Caco-2 (cell line): ENCODE data around the gene HCK. TPM values are rescaled to one million over a fixed set of nuclear protein-coding genes. Genes with fewer than 3 reads are reported as not detected.

Experiments used
- Bru-seq: library from RNA; stranded (reverse); fragments of 400-500 nt; gene quantifications from one replicate; lab custom pipeline; 2021; lab: Mats Ljungman, UMichigan
- BruChase-seq, 2 experiments: library from RNA; stranded (reverse); fragments of 400-500 nt; gene quantifications; one replicate each; lab custom pipeline; 2021; lab: Mats Ljungman, UMichigan
- BruUV-seq: library from RNA; stranded (reverse); fragments of 400-500 nt; replicated peaks from 2 replicates; lab custom pipeline; 2021; lab: Mats Ljungman, UMichigan
- CTCF ChIA-PET: fragments of 300-600 bp; sonication (Branson Sonifier 250); formaldehyde crosslinking; loops from one replicate; lab custom pipeline; 2022; ENCODE audit warnings: antibody characterized with exemption; lab: Charles Lee
- POLR2A ChIA-PET: fragments of 300-600 bp; sonication (Branson Sonifier 250); formaldehyde crosslinking; loops from one replicate; lab custom pipeline; 2022; ENCODE audit warnings: antibody characterized with exemption; lab: Charles Lee
- DNase-seq, 2 experiments: peaks; one replicate each; pipeline versions ENCODE4 v3.0.0 to v3.0.0-alpha.2; 2020 to 2022
- H3K27me3 ChIP-seq: replicated peaks from 2 replicates; pipeline ENCODE4 v1.6.0; 2011; ENCODE audit warnings: low read length; ENCODE audit not compliant: control insufficient read depth, insufficient read depth
- H3K36me3 ChIP-seq: 2 replicates; pipeline ENCODE4 v1.5.1; 2011; ENCODE audit warnings: low read length; ENCODE audit not compliant: control insufficient read depth, insufficient read depth
- H3K4me1 ChIP-seq: fragments of 250-450 bp; sonication (Bioruptor Pico); 2 replicates; pipeline ENCODE4 v1.5.1; 2020; ENCODE audit warnings: mild to moderate bottlenecking
- H3K4me3 ChIP-seq: 2 replicates; pipeline ENCODE4 v1.5.1; 2011; ENCODE audit warnings: low read depth, mild to moderate bottlenecking, control low read depth, low read length
- H3K9me3 ChIP-seq: fragments of 250-450 bp; sonication (Bioruptor Pico); 2 replicates; pipeline ENCODE4 v1.5.1; 2020; ENCODE audit warnings: mild to moderate bottlenecking, moderate library complexity
- H3K27ac Mint-ChIP-seq: one replicate; pipeline ENCODE4 v1.8.0; 2022; ENCODE audit warnings: mixed read lengths; ENCODE audit not compliant: unreplicated experiment
- H3K27me3 Mint-ChIP-seq: one replicate; pipeline ENCODE4 v1.8.0; 2022; ENCODE audit warnings: mixed read lengths; ENCODE audit not compliant: insufficient read depth, unreplicated experiment
- H3K36me3 Mint-ChIP-seq: one replicate; pipeline ENCODE4 v1.8.0; 2022; ENCODE audit warnings: mild to moderate bottlenecking, mixed read lengths; ENCODE audit not compliant: insufficient read depth, unreplicated experiment
- H3K4me1 Mint-ChIP-seq: one replicate; pipeline ENCODE4 v1.8.0; 2022; ENCODE audit warnings: low read depth, mixed read lengths; ENCODE audit not compliant: unreplicated experiment
- H3K4me3 Mint-ChIP-seq: one replicate; pipeline ENCODE4 v1.8.0; 2022; ENCODE audit warnings: mild to moderate bottlenecking, moderate library complexity, mixed read lengths; ENCODE audit not compliant: unreplicated experiment
- H3K9me3 Mint-ChIP-seq: one replicate; pipeline ENCODE4 v1.8.0; 2022; ENCODE audit warnings: mixed read lengths; ENCODE audit not compliant: unreplicated experiment
- CTCF ChIP-seq, 2 experiments: fragments of 200-600 bp in 1 of 2; IDR thresholded peaks; 1 replicate in 1 of 2; 2 replicates in 1 of 2; pipeline versions ENCODE4 v1.5.1 to v1.8.0; 2011 to 2022; ENCODE audit warnings: antibody characterized with exemption in 1 of 2, control low read depth in 1 of 2, inconsistent platforms in 1 of 2, low read depth in 1 of 2, low read length in 1 of 2, mild to moderate bottlenecking in 1 of 2, moderate library complexity in 1 of 2; ENCODE audit not compliant: insufficient read depth in 1 of 2, severe bottlenecking in 1 of 2, unreplicated experiment in 1 of 2
- intact Hi-C: fragments of 100-400 bp; cut with micrococcal nuclease; formaldehyde crosslinking; loops from one replicate; pipeline ENCODE4 v1.10.0; 2022; ENCODE audit not compliant: unreplicated experiment
- long read RNA-seq: library from polyadenylated mRNA; stranded (forward); transcript quantifications from one replicate; pipeline ENCODE4 v2.0.0, GENCODE V29; 2022
- total RNA-seq: library from RNA; stranded (reverse); gene quantifications from 2 replicates; pipeline ENCODE4 v1.2.3, GENCODE V29; 2022

Gene HCK
- total RNA-seq, result not detected in 2 replicates
- not detected for Bru-seq, nascent RNA
- percentile 2 among the genes with signal in this experiment for BruChase-seq, experiment 1, labeled RNA remaining after a 2-hour chase
- percentile 3 among the genes with signal in this experiment for BruChase-seq, experiment 2, labeled RNA remaining after a 6-hour chase
- long read RNA-seq, partial matches to known transcripts, result 0 of 1 reads
- long read RNA-seq, other reads (novel, unspliced or antisense), result 0 of 1 reads

- intact Hi-C loops, result no loop called here
- H3K9me3 ChIP-seq, result 0 out of 2 replicates have a peak, but pooled peaks cover 10% of the 10 kb centered on the region
- no TSS peak for BruUV-seq
- no peaks in the 10 kb centered on the region for H3K4me1 ChIP-seq
- peaks cover 7% of the 10 kb centered on the region for H3K27me3 ChIP-seq
- H3K4me3 ChIP-seq, result 0 out of 2 replicates have a peak within 1 kb of the TSS, but pooled peaks have one; percentile 5
- no peak within 1 kb of the TSS for H3K27ac Mint-ChIP-seq
- peak within 1 kb of the TSS; percentile 44 for H3K4me3 Mint-ChIP-seq
- peak in 1 of 2 experiments; percentile 42 for DNase-seq
- H3K4me1 Mint-ChIP-seq, result no peaks in the 10 kb centered on the region
- POLR2A ChIA-PET, result no interaction called here
- H3K36me3 Mint-ChIP-seq, result no peaks in the 10 kb centered on the region
- CTCF ChIA-PET, result interaction anchor here (0.7 to 1.2 kb wide), 2 partner anchors 20 to 34 kb away, joined by 3 read pairs; no protein-coding TSS in a partner anchor
- TF ChIP-seq CTCF (IDR thresholded peaks at IDR 0.05; ENCODE audit: insufficient read depth in 1 of 2, low read depth in 1 of 2, low read length in 1 of 2, severe bottlenecking in 1 of 2, unreplicated experiment in 1 of 2), result no peak
- peaks cover 36% of the 10 kb centered on the region for H3K27me3 Mint-ChIP-seq
- H3K9me3 Mint-ChIP-seq, result no peaks in the 10 kb centered on the region
- H3K36me3 ChIP-seq, result no peaks in the 10 kb centered on the region
Measured at GRCh38 chr20:32052090-32052777, at the start of gene HCK. Gene HCK (plus strand): TSS chr20:32052242.

- no peak overlapping the region for H3K4me3 ChIP-seq
- no peaks in the 10 kb centered on the region for H3K4me1 ChIP-seq
- Mint-ChIP-seq H3K36me3 (no peaks in the 10 kb centered on the region), H3K4me3 (no peak overlapping the region), H3K9me3 (no peaks in the 10 kb centered on the region), H3K27me3 (peaks cover 23% of the 10 kb centered on the region), H3K4me1 (no peaks in the 10 kb centered on the region), H3K27ac (no peak overlapping the region)
- no peaks in the 10 kb centered on the region for H3K36me3 ChIP-seq
- peaks cover 5% of the 10 kb centered on the region for H3K27me3 ChIP-seq
- CTCF ChIA-PET, result interaction anchor here (1.6 kb wide), 1 partner anchor 27 kb away, joined by 3 read pairs; no protein-coding TSS in a partner anchor
- intact Hi-C loops, result no loop called here
- no peaks in the 10 kb centered on the region for H3K9me3 ChIP-seq
- POLR2A ChIA-PET, result no interaction called here
- no peak for DNase-seq
- no peak for TF ChIP-seq CTCF (IDR thresholded peaks at IDR 0.05; ENCODE audit: insufficient read depth in 1 of 2, low read depth in 1 of 2, low read length in 1 of 2, severe bottlenecking in 1 of 2, unreplicated experiment in 1 of 2)
- no TSS peak for BruUV-seq
Measured at GRCh38 chr20:32003325-32003724, 48.7 kb upstream of the HCK start.

- Histone ChIP-seq H3K27me3 (peaks cover 1% of the 10 kb centered on the region; the same call in 1 of the 2 replicates), H3K9me3 (no peaks in the 10 kb centered on the region), H3K4me1 (no peaks in the 10 kb centered on the region), H3K4me3 (no peak overlapping the region), H3K36me3 (no peaks in the 10 kb centered on the region)
- POLR2A ChIA-PET, result interaction anchor here (0.5 kb wide), 1 partner anchor 37 kb away, joined by 4 read pairs; no protein-coding TSS in a partner anchor
- intact Hi-C loops, result no loop called here
- no peak for TF ChIP-seq CTCF (IDR thresholded peaks at IDR 0.05; ENCODE audit: insufficient read depth in 1 of 2, low read depth in 1 of 2, low read length in 1 of 2, severe bottlenecking in 1 of 2, unreplicated experiment in 1 of 2)
- H3K4me3 Mint-ChIP-seq, result no peak overlapping the region
- CTCF ChIA-PET, result interaction anchor here (1.2 to 2.1 kb wide), 3 partner anchors 13 to 53 kb away, joined by 3 to 10 read pairs (median 5); partner anchors contain the start of gene PDRG1
- H3K9me3 Mint-ChIP-seq, result no peaks in the 10 kb centered on the region
- peak in 1 of 2 experiments; percentile 44 for DNase-seq
- no peak overlapping the region for H3K27ac Mint-ChIP-seq
- no TSS peak for BruUV-seq
- H3K27me3 Mint-ChIP-seq, result peaks cover 25% of the 10 kb centered on the region
- peaks cover 7% of the 10 kb centered on the region for H3K4me1 Mint-ChIP-seq
- H3K36me3 Mint-ChIP-seq, result no peaks in the 10 kb centered on the region
Measured at GRCh38 chr20:32004963-32005362, 47.1 kb upstream of the HCK start.
